HG03103 (cell line): ENCODE data around the gene PBXIP1.

ENCODE experiments used
- ATAC-seq: cut with Tn5 transposase; IDR thresholded peaks from one replicate; pipeline ENCODE4 v1.9.1; 2021; ENCODE audit warnings: low read depth; ENCODE audit not compliant: unreplicated experiment

PBXIP1 gene

DNA sequence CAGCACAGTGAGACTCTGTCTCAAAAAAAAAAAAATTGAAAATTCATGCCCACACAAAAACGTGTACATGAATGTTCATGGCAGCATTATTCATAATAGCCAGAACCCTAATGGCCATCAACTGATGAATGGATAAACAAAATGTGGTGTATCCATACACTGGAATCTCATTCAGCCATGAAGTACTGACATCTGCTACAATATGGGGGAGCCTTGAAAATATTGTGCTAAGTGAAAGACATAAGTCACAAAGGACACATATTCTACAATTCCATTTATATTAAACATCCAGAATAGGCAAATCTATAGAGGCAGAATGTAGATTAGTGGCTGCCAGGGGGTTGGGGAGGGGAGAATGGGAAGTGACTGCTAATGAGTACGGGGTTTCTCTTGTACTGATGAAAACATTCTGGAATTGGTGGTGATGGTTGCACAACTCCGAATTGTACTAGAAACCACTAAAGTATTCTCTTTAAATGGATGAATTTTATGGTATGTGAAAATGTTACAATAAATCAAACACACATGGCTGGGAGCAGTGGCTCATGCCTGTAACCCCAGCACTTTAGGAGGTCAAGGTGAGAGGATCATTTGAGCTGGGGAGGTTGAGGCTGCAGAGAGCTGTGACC is 52.8 kb downstream of the PBXIP1 start:
- ATAC-seq = no peak

DNA sequence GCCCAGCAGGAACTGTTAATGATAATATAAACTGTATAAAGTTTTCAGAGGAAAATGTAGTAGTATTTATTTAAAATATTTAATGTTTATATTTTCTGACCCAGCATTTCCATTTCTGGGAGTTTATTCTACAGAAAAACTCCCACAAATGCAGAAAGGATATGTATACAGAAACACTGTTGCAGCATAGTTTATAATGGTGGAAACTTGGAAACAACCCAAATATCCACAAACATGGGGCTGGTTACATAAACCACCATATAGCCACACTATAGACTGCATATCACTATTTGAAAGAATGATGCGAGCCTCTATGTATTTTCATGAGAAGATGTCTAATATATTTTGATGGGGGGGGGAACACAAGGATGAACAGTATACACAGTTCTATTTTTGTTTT is 54.3 kb downstream of the PBXIP1 start:
- ATAC-seq = no peak

DNA sequence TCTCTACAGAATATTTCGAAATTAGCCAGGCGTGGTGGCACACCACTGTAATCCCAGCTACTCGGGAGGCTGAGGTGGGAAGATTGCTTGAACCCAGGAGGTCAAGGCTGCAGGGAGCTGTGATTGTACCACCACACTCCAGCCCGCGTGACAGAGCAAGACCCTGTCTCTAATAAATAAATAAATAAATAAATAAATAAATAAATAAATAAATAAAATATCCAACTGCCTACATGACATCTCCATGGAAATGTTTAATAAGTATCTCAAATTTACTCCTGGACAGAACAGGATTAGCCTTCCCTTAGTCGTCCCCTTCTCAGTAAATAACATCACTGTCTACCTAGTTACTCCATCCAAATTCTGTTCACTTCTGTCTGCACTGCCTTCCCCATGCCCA is 56.9 kb downstream of the PBXIP1 start:
- ATAC-seq = no peak

DNA sequence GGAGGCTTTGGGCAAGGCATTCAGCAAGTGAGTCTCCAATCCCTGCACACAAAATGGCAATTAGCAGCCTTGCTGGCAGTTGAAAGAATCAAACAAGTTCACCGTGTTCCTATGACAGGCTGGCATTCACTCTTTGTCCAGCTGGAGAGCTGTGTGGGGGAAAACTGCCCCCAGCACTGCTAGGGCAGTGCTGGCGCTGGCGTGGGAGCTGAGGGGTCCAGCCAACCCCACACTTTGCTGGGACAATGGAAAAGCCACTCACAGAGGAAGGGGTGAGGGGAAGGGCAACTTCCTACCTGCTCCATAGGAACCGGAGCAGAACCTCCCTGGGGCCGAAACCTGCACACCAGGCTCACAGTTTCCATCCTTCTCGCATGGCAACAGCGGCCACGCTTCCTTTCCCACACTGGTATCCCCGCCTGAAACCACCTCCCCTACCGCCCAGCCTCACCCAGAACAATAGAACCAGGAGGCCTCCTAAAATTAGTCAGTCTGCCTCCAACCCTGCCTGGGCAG is 59.1 kb downstream of the PBXIP1 start:
- no peak for ATAC-seq

DNA sequence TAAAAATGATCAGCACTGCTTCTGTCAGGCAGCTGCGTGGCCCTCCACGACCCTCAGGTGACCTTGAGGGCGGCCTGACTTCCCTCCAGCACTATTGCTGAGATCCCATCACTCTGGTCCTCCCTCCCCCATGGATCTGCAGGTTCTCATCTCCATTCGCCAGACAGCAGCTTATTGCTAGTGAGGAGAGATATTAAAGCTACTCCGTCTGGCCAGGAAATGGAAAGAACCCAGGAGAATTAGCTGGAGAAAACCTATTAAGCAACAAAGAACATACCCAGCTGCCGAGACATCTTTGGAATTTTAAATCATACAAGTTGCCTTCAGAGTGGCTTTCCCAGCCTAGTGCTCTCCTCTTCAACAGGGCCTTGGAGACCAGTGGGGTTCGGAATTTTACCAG is 60.1 kb downstream of the PBXIP1 start:
- no peak for ATAC-seq
